GM15510 (cell line): ENCODE results near the gene LCAT.
A peak's percentile ranks its signal among the peaks of the same experiment; 100 is the strongest.

Experiments used
- POLR2A ChIP-seq: IDR thresholded peaks from 3 replicates; pipeline ENCODE4 v1.6.1; 2011; ENCODE audit warnings: borderline replicate concordance; ENCODE audit not compliant: insufficient read length; ENCODE audit errors: extremely low read depth

The LCAT gene, protein sequence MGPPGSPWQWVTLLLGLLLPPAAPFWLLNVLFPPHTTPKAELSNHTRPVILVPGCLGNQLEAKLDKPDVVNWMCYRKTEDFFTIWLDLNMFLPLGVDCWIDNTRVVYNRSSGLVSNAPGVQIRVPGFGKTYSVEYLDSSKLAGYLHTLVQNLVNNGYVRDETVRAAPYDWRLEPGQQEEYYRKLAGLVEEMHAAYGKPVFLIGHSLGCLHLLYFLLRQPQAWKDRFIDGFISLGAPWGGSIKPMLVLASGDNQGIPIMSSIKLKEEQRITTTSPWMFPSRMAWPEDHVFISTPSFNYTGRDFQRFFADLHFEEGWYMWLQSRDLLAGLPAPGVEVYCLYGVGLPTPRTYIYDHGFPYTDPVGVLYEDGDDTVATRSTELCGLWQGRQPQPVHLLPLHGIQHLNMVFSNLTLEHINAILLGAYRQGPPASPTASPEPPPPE

DNA sequence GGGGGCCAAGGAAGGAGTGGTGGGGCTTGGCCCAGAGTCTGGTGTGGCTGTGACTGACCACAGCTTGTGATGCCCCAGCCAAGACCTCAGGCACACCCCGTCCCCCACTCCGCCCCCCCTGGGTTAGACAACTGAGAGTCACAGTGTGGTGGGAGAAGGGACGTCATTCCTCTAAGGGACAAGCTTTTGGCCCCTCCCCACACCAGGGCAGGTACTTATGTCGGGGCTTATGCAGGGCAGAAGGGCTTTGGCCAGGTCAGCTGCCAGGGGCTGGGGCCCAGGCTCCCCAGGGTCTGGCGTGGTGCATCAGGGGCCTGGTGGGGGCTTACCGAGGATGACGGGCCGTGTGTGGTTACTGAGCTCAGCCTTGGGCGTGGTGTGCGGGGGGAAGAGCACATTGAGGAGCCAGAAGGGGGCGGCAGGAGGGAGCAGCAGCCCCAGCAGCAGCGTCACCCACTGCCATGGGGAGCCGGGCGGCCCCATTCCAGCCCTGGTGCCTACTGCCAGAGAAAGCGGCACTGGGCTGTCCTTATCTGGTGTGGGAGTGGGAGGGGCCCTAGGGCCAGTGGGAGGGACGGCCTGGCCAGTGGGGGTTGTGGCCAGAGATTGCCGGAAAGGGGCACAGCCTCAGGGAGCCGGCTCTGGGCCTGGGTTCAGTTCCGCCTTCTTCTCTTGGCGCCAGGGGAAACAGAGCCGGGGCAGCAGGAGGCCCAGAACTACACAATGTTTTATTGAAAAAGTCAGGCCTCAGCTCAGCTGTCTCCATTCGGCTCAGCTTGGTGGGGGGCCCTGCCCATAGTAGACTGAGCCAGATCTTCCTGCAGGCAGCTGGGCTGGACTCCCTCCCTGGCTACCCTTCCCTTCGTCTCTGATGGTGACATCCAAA is at the start of gene LCAT:
LCAT (minus strand) TSS at position 502 of the 886 bp plus-strand sequence; CDS start at position 483, 19 bp downstream.
- TF ChIP-seq POLR2A = no peak

DNA sequence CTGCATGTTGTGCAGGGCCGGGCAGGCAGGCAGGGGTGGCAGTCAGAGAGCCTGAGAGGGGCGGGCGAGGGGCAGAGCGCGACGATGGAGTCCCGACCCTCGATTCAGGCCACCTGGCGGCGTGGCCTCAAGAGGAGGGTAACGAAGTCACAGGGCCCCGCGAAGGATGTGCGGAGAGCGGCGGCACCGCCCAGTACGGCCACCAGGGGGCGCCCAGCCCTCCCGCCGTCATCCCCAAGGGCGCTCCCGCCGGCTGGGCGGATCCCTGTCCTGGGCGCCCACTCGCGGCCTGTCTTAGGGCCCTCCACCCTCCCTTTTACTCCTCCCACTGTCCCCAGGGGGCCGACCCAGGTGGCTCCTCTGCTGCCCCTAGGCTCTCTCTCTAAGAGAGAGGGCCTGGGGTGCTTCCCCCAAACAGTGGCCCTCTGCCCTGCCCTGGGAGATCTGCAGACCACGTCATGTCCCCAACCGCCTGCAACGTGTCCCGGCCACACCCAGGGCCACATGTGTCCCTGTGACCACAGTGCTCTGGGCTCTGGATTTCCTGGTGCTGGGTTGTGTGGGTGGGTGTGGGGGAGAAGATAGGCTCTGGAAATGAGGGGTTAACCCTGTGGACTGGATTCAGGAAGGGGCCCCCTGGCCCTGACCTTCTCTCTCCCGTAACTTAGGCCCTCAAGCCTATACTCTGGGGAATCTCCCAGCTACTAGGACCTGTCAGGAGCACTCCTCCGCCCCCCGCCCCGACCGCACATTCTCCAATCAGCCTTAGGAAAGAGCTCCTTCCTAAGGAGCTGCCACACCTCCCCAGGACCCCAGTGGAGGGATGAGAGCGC is 49.5 kb upstream of the LCAT start:
- TF ChIP-seq POLR2A = peak; percentile 59

DNA sequence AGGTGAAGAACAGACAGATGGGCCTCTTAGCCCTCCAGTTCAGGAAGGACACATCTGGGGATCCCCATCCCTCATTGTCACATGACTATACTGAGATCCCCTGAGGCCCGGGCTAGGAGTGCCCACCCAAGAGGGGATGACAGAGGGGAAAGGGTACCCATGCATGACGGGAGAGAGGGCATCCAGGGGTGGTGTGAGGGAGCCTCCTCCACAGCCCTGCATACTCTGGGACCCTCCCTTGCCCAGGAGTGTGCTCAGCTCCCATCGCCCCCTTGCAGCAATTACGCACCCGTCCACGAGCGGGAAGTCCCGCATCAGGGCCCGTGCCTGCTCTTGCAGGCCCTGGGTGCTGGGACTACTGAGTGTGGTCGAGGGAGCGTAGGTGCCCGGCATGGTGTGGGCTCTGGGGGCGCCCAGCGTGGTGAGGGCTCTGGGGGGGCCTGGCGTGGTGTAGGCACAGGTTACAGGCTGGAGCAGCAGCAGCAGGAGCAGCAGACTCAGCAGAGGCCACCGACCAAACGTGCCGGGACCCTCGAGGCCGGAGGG is 48.8 kb upstream of the LCAT start:
- no peak for TF ChIP-seq POLR2A

DNA sequence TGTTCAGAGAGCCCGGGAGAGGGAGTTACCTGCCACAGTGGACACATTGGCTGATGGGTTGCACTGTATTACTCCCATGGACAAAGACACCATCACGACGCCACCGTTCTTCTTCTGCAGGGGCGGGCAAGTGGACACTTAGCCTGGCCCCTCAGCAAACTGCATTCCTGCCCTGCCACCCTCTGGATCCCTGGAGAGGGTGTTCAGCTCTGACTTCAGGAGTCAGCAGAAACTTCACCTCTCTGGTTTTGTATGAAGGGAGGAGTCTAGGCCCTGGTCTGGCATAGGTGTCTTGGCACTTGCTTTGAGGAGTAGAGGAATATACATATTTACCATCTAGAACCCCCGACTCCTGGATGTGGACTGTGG is 46.1 kb upstream of the LCAT start:
- no peak for TF ChIP-seq POLR2A

GRCh38 chr16:67989322-67990017 is 45.5 kb upstream of the LCAT start:
- TF ChIP-seq POLR2A = no peak

DNA sequence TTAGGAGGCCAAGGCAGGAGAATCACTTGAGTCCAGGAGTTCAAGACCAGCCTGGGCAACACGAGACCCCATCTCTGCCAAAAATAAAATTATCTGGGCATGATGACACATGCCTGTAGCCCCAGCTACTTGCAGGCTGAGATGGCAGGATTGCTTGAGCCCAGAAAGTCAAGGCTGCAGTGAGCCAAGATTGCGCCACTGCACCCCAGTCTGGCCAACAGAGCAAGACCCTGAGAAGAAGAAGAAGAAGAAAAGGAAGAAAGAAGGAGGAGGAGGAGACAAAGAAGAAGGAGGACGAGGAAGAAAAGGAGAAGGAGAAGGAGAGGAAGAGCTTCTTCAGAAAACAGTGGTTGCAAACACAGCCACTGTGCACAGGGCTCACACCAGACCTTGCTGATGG is 44.8 kb upstream of the LCAT start:
- no peak for TF ChIP-seq POLR2A

GRCh38 chr16:67987460-67988160 is 43.7 kb upstream of the LCAT start:
- no peak for TF ChIP-seq POLR2A

DNA sequence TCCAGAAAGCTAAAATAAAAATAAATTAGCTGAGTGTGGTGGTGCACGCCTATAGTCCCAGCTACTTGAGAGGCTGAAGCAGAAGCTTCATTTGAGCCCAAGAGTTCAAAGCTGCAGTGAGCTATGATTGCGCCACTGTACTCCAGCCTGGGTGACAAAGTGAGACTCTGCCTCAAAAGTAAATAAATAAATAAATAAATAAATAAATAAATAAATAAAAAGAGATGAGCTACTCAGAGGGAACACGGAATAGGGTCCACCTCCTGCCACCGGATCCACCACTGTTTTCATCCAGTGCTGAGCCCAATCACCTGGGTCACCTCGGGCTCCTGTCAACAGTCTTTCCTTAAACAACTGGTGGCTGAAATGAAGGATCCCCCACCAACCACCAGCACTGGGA is 43.0 kb upstream of the LCAT start:
- no peak for TF ChIP-seq POLR2A

DNA sequence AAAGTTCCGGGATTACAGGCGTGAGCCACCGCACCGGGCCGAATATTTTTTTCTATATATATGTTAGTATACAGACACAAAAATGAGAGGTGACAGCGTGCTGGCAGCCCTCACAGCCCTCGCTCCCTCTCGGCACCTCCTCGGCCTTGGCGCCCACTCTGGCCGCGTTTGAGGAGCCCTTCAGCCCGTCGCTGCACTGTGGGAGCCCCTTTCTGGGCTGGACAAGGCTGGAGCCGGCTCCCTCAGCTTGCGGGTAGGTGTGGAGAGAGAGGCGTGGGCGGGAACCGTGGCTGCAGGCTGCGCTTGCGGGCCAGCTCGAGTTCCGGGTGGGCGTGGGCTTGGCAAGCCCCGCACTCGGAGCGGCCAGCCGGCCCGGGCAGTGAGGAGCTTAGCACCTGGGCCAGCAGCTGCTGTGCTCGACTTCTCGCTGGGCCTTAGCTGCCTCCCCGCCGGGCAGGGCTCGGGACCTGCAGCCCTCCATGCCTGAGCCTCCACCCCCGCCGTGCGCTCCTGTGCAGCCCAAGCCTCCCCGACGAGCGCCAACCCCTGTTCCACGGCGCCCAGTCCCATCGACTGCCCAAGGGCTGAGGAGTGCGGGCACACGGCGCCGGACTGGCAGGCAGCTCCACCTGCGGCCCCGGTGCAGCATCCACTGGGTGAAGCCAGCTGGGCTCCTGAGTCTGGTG is 38.2 kb upstream of the LCAT start:
- no peak for TF ChIP-seq POLR2A

GRCh38 chr16:67979955-67980678 is 36.2 kb upstream of the LCAT start, which contains the start of gene DPEP3:
TSS of gene DPEP3 (minus strand) at chr16:67980499. CDS start at chr16:67980380, 119 bp downstream.
- no peak for TF ChIP-seq POLR2A

- TF ChIP-seq POLR2A = no peak
Observed at GRCh38 chr16:67977469-67978227, 33.7 kb upstream of the LCAT start.

GRCh38 chr16:67977005-67977404 is 33.1 kb upstream of the LCAT start:
- TF ChIP-seq POLR2A = no peak

DNA sequence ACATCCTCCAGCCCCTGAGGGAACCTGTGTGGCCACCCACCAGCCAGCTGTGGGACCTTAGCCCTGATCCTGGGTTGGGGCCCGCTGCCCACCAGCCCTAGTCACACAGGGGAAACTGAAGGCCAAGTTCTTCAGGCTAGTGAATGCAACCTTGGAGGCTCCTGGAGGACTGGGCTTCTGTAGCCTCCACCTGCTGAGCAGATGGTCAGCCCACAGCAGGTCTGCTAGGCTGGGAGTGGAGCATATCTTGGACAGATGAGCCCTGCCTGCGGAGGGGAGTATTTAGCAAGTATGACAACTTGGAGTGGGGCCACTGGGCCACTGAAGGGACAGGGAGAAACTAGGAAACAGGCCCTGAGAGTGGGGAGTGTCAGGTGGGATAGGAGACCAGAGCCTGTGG is 32.3 kb upstream of the LCAT start:
- TF ChIP-seq POLR2A = no peak
